Natural killer cell (primary cell): ENCODE results near the gene ZNF326. TPM values are rescaled to one million over a fixed set of nuclear protein-coding genes. Genes with fewer than 3 reads are reported as not detected.

Source experiments
- ATAC-seq, 3 donors: fragments of 150-1000 bp in 2 of 3; fragments of 200-7000 bp in 1 of 3; cut with Tn5 transposase; 1 replicate in 1 of 3; 2 replicates in 2 of 3; pipeline ENCODE4 v1.10.0; 2021; ENCODE audit warnings: mild to moderate bottlenecking in 2 of 3, moderate library complexity in 2 of 3
- DNase-seq, 2 donors: peaks; one replicate each; pipeline versions ENCODE4 v3.0.0 to v3.0.0-alpha.2; 2013 to 2021; ENCODE audit warnings: mixed read lengths in 1 of 2
- H3K27ac ChIP-seq: one replicate; pipeline ENCODE4 v1.5.1; 2013; ENCODE audit warnings: mild to moderate bottlenecking, low read length
- H3K27me3 ChIP-seq: one replicate; pipeline ENCODE4 v1.6.1; 2013; ENCODE audit warnings: low read length; ENCODE audit not compliant: control insufficient read depth, insufficient read depth
- H3K36me3 ChIP-seq: one replicate; pipeline ENCODE4 v1.6.1; 2013; ENCODE audit warnings: low read length; ENCODE audit not compliant: control insufficient read depth, insufficient read depth
- H3K4me1 ChIP-seq: one replicate; pipeline ENCODE4 v1.6.1; 2013; ENCODE audit warnings: low read length; ENCODE audit not compliant: control insufficient read depth, insufficient read depth
- H3K4me3 ChIP-seq: one replicate; pipeline ENCODE4 v1.5.1; 2013; ENCODE audit warnings: low read length
- H3K9me3 ChIP-seq: one replicate; pipeline ENCODE4 v1.6.1; 2013; ENCODE audit warnings: low read length; ENCODE audit not compliant: control insufficient read depth, insufficient read depth
- H3K27ac Mint-ChIP-seq, 2 donors: one replicate each; pipeline ENCODE4 v1.8.0; 2022; ENCODE audit warnings: mild to moderate bottlenecking in 2 of 2, mixed read lengths in 2 of 2, moderate library complexity in 1 of 2
- H3K27me3 Mint-ChIP-seq, 2 donors: one replicate each; pipeline ENCODE4 v1.8.0; 2022; ENCODE audit warnings: low read depth in 2 of 2, mixed read lengths in 2 of 2
- H3K36me3 Mint-ChIP-seq: one replicate; pipeline ENCODE4 v1.8.0; 2022; ENCODE audit warnings: mixed read lengths
- H3K4me1 Mint-ChIP-seq, 2 donors: one replicate each; pipeline ENCODE4 v1.8.0; 2022; ENCODE audit warnings: mixed read lengths in 2 of 2
- H3K4me3 Mint-ChIP-seq: one replicate; pipeline ENCODE4 v1.8.0; 2022; ENCODE audit warnings: mild to moderate bottlenecking, moderate library complexity, mixed read lengths
- H3K9me3 Mint-ChIP-seq, 2 donors: one replicate each; pipeline ENCODE4 v1.8.0; 2022; ENCODE audit warnings: mixed read lengths in 2 of 2
- CTCF ChIP-seq: fragments of 200-600 bp; IDR thresholded peaks from one replicate; pipeline ENCODE4 v1.8.0; 2022; ENCODE audit warnings: antibody characterized with exemption
- WGBS: methylation state at CpG from one replicate; pipeline ENCODE4 v1.1.7; 2013; ENCODE audit warnings: missing lambda C conversion rate; ENCODE audit not compliant: insufficient coverage; 5-methylcytosine and 5-hydroxymethylcytosine counted together
- intact Hi-C: fragments of 100-400 bp; cut with micrococcal nuclease; formaldehyde crosslinking; loops from one replicate; pipeline ENCODE4 v1.14.2; 2022
- total RNA-seq, 4 donors: library from RNA; stranded (reverse); fragments of 120-200 nt in 1 of 4; gene quantifications; one replicate each; pipeline versions ENCODE4 v1.2.3 to v1.2.4, GENCODE V29; 2013 to 2022

ZNF326 gene
- total RNA-seq, 3 donors from 2014 or later (not counting 1 experiment from before 2014, with no cell fraction given) = 44.4 to 49.2 (median 45.7) TPM

GRCh38 chr1:90074137-90074536 is 79.2 kb downstream of the ZNF326 start:
- ATAC-seq = no peak
- peaks cover 14 to 29% of the 10 kb centered on the region in 2 donors for H3K27me3 Mint-ChIP-seq
- intact Hi-C loops = no loop called here
- no peak overlapping the region for H3K27ac Mint-ChIP-seq
- no peak overlapping the region for H3K27ac ChIP-seq
- H3K4me1 Mint-ChIP-seq = peaks cover 0 to 4% of the 10 kb centered on the region in 2 donors
- H3K9me3 Mint-ChIP-seq = no peaks in the 10 kb centered on the region
- H3K9me3 ChIP-seq = no peaks in the 10 kb centered on the region
- no peaks in the 10 kb centered on the region for H3K36me3 ChIP-seq
- TF ChIP-seq CTCF = no peak
- DNase-seq = no peak
- WGBS = 43% methylated on average over 5 of the region's 5 CpGs
- no peak overlapping the region for H3K4me3 ChIP-seq
- no peaks in the 10 kb centered on the region for H3K4me1 ChIP-seq
- no peaks in the 10 kb centered on the region for H3K27me3 ChIP-seq
- no peak overlapping the region for H3K4me3 Mint-ChIP-seq
- no peaks in the 10 kb centered on the region for H3K36me3 Mint-ChIP-seq

- peaks cover 11 to 29% of the 10 kb centered on the region in 2 donors for H3K27me3 Mint-ChIP-seq
- DNase-seq = no peak
- intact Hi-C loops = no loop called here
- H3K4me3 ChIP-seq = no peak overlapping the region
- no peak overlapping the region for H3K27ac Mint-ChIP-seq
- TF ChIP-seq CTCF = no peak
- no peaks in the 10 kb centered on the region for H3K36me3 Mint-ChIP-seq
- no peak overlapping the region for H3K4me3 Mint-ChIP-seq
- no peaks in the 10 kb centered on the region for H3K9me3 Mint-ChIP-seq
- 98% methylated on average over 4 of the region's 4 CpGs for WGBS
- no peaks in the 10 kb centered on the region for H3K4me1 ChIP-seq
- no peak overlapping the region for H3K27ac ChIP-seq
- H3K9me3 ChIP-seq = no peaks in the 10 kb centered on the region
- peaks cover 0 to 4% of the 10 kb centered on the region in 2 donors for H3K4me1 Mint-ChIP-seq
- ATAC-seq = no peak
- H3K27me3 ChIP-seq = no peaks in the 10 kb centered on the region
- no peaks in the 10 kb centered on the region for H3K36me3 ChIP-seq
These were observed 79.7 kb downstream of the ZNF326 start for GRCh38 chr1:90074566-90074965.

GRCh38 chr1:90074970-90075391 is 80.1 kb downstream of the ZNF326 start:
- DNase-seq (no peak), ATAC-seq (no peak)
- TF ChIP-seq CTCF = no peak
- Histone ChIP-seq H3K27ac (no peak overlapping the region), H3K4me3 (no peak overlapping the region), H3K9me3 (no peaks in the 10 kb centered on the region), H3K27me3 (no peaks in the 10 kb centered on the region), H3K4me1 (no peaks in the 10 kb centered on the region), H3K36me3 (no peaks in the 10 kb centered on the region)
- H3K9me3 Mint-ChIP-seq = no peaks in the 10 kb centered on the region
- H3K4me3 Mint-ChIP-seq = no peak overlapping the region
- peaks cover 11 to 29% of the 10 kb centered on the region in 2 donors for H3K27me3 Mint-ChIP-seq
- H3K36me3 Mint-ChIP-seq = no peaks in the 10 kb centered on the region
- intact Hi-C loops = no loop called here
- H3K4me1 Mint-ChIP-seq = peaks cover 0 to 4% of the 10 kb centered on the region in 2 donors
- 89% methylated on average over 1 of the region's 1 CpG for WGBS
- H3K27ac Mint-ChIP-seq = no peak overlapping the region

GRCh38 chr1:90083995-90084394 is 89.1 kb downstream of the ZNF326 start:
- ATAC-seq (no peak), DNase-seq (no peak)
- Histone ChIP-seq H3K27ac (no peak overlapping the region), H3K4me3 (no peak overlapping the region), H3K27me3 (no peaks in the 10 kb centered on the region), H3K9me3 (no peaks in the 10 kb centered on the region), H3K36me3 (no peaks in the 10 kb centered on the region), H3K4me1 (no peaks in the 10 kb centered on the region)
- peaks cover 13 to 48% of the 10 kb centered on the region in 2 donors for H3K27me3 Mint-ChIP-seq
- no peak for TF ChIP-seq CTCF
- no peaks in the 10 kb centered on the region for H3K4me1 Mint-ChIP-seq
- WGBS = 96% methylated on average over 6 of the region's 7 CpGs
- H3K27ac Mint-ChIP-seq = no peak overlapping the region
- H3K36me3 Mint-ChIP-seq = no peaks in the 10 kb centered on the region
- no peak overlapping the region for H3K4me3 Mint-ChIP-seq
- intact Hi-C loops = no loop called here
- H3K9me3 Mint-ChIP-seq = peaks cover 2 to 3% of the 10 kb centered on the region in 2 donors
